ENCODE results near the gene CD160.

Gene CD160

GRCh38 chr1:145788580-145788979 is 69.3 kb downstream of the CD160 start:
- in situ Hi-C loops (cut with MboI; ENCODE audit: low sequenced_read_pairs, unreplicated experiment), result no loop called here
- no peak for DNase-seq (ENCODE audit: low spot score)
- TF ChIP-seq CTCF (IDR thresholded peaks at IDR 0.05; ENCODE audit: borderline replicate concordance, control extremely low read depth, extremely low read depth, insufficient read depth, missing control alignments), result no peak

Measured in GM13976 (cell line).